NK-92 treated with Interleukin-12 subunit alpha and Interleukin-12 subunit beta, amount 100 ng/mL, for 24 hours (cell line): Measurements from ENCODE around the gene DPT.

Source experiments
- DNase-seq: peaks from one replicate; lab custom pipeline; 2025; lab: John Stamatoyannopoulos, UW

Gene DPT

GRCh38 chr1:168735974-168736373 is 7.0 kb upstream of the DPT start:
- no peak for DNase-seq

- no peak for DNase-seq
Measured at GRCh38 chr1:168734946-168735345, 5.9 kb upstream of the DPT start.

DNA sequence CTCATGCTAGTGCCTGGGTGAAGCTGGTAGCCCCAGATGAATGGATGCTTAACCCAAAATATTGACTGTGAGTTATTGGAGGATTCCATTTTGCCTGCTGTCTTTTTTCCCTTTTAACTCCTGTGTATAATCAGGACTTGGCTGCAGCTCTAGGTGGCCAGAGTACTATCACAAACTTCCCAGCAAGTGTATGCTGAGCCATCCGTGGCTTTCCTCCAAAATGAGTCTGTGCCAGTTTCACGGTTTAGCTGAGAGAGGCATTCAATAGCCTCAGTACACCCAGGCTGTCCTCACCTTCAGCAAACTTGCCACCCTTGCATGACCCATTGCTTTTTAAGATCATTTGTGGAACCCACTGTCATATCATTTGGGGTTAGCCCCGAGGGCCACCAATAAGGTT is 5.3 kb upstream of the DPT start:
- DNase-seq: no peak

DNA sequence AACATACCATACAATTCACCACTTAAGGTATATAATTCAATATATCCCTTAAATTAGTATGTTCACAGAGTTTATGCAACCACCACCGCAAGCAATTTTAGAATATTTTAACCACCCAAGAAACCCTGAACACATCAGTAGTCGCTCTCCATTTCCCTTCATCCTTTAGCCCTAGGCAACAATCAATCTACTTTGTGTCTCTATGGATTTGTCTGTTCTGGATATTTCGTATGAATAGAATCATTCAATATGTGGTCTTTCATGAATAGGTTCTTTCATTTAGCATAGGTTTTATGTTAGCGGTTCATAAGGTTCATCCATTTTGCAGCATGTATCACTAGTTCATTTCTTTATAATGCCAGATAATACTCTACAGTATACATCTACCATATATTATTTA is 4.2 kb upstream of the DPT start:
- DNase-seq: no peak

DNA sequence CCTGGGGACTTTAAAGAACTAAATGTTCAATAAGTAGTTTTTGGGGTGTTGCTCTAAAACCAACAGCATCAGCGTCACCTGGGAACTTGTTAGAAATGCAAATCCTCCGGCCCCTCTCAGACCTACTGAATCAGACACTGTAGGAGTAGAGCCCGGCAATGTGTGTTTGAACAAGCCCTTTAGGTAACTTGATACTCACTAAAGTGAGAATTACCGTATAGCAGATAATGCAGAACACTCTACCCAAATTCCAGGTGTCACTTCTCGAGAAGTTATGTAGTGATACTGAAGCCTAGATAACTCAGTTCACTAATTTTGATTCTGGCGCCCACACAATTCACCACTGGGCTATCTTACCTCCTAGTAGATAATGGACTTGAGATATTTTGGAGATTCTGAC is 3.7 kb upstream of the DPT start:
- DNase-seq: no peak

GRCh38 chr1:168731244-168731953 is 2.4 kb upstream of the DPT start:
- DNase-seq: no peak

DNA sequence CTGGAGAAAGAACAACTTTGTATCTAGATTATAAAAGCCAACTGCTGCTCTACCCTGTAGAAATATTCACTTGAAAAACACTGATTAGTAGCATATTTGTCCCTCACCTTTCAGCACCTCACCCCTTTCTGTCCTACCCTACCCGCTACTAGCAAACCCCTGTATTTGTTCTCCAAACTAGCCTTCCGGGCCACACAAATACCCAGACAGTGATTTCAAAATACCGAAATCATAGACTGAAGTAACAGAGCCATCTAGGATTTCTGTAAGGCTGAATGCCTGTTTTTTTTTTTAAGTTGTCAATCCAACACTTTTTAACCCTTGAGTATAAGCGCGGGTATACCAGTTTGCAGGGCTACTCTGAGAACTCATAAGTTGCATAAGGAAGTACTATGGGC is 398 bp upstream of the DPT start:
- no peak for DNase-seq

- DNase-seq: no peak
Measured at GRCh38 chr1:168726719-168727118, 2.3 kb downstream of the DPT start.

GRCh38 chr1:168726281-168726680 is 2.7 kb downstream of the DPT start:
- no peak for DNase-seq

GRCh38 chr1:168725831-168726230 is 3.2 kb downstream of the DPT start:
- DNase-seq: no peak

- DNase-seq: no peak
Measured at GRCh38 chr1:168725060-168725459, 3.9 kb downstream of the DPT start.

DNA sequence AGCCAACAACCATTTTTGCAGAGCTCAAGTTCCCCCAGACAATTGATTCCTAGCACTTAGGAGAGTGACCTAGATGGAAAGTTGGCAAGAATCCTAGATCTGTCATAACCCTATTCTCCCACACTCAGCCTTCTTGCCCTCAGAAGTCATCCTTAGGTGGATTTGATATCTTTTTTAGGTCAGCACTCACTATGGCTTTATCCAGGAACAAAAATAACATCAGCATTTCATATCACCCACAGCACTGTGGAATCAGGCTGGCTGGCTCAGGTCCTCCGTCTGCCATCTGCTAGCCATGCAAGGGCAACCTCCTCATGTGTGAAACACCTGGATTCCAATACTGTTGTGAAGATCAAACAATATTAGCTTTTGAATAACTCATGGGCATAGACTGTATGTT is 6.0 kb downstream of the DPT start:
- no peak for DNase-seq

- DNase-seq: no peak
Measured at GRCh38 chr1:168720839-168721238, 8.2 kb downstream of the DPT start.

DNA sequence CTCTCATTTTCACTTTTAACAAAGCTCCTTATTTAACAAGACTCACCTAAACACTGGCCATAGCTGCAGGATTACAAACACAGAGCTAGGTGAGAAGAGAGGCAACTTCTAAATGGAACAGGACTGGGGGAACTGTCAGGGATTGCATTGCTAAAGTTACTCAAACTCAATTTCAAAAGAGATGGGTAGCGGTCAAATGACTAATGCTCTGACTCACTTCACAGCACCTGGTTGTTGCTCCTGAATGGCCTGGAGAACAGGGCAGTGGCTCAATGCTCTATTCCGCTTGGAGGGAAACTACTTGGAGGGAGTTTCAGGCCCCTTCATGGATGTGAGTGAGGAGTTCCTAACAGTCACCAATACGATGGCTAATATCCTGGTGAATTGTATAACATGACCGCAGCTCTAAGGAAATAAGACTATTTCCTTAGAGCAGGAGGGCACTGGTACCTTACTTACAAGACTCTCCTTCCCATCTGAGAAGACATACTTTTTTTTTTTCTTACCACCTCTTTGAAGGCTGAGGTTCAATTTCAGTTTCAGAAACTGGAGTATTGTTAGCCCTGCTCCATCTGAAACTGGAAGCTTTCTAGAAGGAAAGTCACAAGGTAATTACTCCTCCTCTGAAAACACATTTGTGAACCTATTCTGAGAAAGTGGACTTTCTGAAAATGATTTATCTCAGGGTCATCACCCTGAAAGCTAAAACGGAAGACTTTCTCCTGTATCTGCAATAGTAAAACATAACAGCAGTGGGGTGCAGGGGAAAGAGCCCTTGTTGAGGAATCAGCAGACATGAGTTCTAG is 9.5 kb downstream of the DPT start:
- DNase-seq: no peak

GRCh38 chr1:168717906-168718891 is 10.8 kb downstream of the DPT start:
- DNase-seq: no peak

DNA sequence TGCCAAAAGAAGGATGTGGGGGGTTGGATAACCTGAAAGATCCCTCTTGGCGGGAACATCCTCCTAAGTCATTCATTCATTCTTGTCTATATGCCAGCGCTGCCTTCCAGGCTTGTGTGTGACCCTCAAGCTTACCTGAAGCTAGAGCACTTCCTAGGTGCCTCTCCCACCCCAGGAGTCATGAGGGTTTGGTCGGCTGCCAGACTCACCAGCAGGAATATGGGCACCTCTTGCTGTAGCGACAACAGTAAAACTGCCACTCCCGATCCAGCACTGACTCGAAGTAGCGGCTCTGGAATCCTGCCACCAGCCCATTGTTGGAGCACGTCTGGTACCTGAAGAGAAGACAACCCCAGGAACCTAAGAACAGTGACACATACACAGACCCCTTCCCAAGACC is 15.0 kb downstream of the DPT start:
- no peak for DNase-seq

DNA sequence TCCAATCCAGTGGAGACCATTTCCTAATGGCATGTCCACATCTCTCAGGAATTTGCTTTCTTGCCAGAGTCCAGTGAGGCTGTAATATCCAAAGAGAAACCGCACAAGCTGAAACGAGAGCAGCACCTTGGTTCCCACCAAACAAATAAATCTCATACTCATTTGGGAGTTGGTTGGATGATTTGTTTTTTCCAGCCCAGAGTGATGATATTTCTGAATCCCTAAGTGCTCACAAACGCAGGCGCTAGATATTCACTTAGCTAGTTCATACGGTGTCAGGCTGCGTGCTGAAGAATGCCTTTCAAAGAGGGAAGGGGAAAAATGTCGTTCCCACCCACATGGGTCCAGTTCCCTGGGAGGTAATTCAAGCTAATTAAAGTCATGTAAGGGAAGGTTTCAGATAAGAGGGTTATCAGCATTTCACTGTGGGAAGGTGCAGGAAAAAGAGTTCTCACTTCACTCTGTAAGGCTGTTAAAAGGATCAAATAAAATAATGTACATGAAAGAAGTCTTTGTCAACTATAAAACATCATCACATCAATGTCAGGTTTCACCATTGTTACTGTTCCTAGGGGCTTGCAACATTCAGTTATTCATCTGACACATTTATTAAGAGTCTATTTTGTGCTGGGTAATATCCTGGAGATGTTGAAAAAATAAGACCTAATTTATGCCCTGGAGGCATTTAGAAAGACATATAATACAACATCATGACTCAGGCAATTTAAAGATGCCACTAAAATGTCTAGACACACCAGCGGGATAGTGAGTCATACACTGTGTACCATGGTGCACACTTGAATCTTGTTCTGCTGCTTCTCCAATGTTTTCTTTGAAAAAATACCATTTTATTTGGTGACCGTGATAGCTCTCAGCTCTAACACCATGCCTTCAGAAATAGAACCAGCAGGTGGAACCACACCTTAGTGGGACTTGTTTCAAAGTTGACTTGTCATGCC is 19.3 kb downstream of the DPT start:
- DNase-seq: no peak

- no peak for DNase-seq
Measured at GRCh38 chr1:168708698-168709404, 20.2 kb downstream of the DPT start.

GRCh38 chr1:168706391-168706992 is 22.5 kb downstream of the DPT start:
- DNase-seq: no peak

- DNase-seq: no peak
Measured at GRCh38 chr1:168700575-168701268, 28.3 kb downstream of the DPT start.
